ENCODE results near the gene MSRB1. TPM values are rescaled to one million over a fixed set of nuclear protein-coding genes. Genes with fewer than 3 reads are reported as not detected.

Gene MSRB1
- total and polyA plus RNA-seq, 2 donors (not counting 3 experiments of a cell fraction or from before 2014, with no cell fraction given), result 25.0 to 42.1 TPM

DNA sequence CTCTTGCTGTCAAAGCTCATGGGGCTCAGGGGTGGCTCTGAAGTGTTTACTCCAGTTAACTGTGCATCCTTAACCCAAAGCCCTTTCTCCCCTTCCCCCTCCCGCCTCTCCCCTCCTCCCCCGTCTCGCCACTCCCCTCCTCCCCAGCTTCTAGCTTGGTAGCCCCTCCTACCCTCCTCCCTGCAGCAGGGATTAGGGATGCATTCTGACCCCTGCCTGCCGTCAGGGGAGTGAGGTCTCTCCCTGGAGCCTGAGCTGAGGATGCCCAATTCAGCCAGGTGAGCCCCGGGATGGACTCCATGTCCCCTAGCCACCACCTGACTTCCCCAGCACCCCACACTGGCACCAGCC is 26.4 kb downstream of the MSRB1 start:
- FAIRE-seq (no peak), DNase-seq (ENCODE audit: low read depth, low spot score) (no peak)
- intact Hi-C loops (cut with micrococcal nuclease), result loop anchor here (5.0 kb wide), 1 partner anchor 694 kb away; no protein-coding TSS in a partner anchor
- Histone ChIP-seq H2AFZ (ENCODE audit: low read depth, low read length) (no peak overlapping the region), H3K27ac (ENCODE audit: insufficient read depth, low read depth, low read length) (no peak overlapping the region), H4K20me1 (replicated peaks; ENCODE audit: control insufficient read depth, extremely low read depth, insufficient read depth, low read length) (no peaks in the 10 kb centered on the region), H3K27me3 (ENCODE audit: control insufficient read depth in 2 of 2, insufficient read depth in 2 of 2, low read length in 2 of 2) (peaks cover 37 to 38% of the 10 kb centered on the region in 2 experiments), H3K79me2 (ENCODE audit: control insufficient read depth, insufficient read depth, low read length) (no peaks in the 10 kb centered on the region), H3K4me3 (replicated peaks in 1 of 3; ENCODE audit: insufficient read depth in 1 of 3, low read depth in 1 of 3, low read length in 3 of 3) (no peak overlapping the region), H3K9ac (replicated peaks; ENCODE audit: extremely low read depth, insufficient read depth, low read length) (no peak overlapping the region), H3K4me1 (ENCODE audit: control insufficient read depth, extremely low read depth, insufficient read depth, low read length) (no peaks in the 10 kb centered on the region), H3K36me3 (ENCODE audit: control insufficient read depth in 2 of 2, extremely low read depth in 1 of 2, insufficient read depth in 2 of 2, low read length in 2 of 2) (no peaks in the 10 kb centered on the region), H3K9me3 (replicated peaks; ENCODE audit: control insufficient read depth, insufficient read depth, low read length) (no peaks in the 10 kb centered on the region), H3K4me2 (ENCODE audit: insufficient read depth, low read length) (no peak overlapping the region), H3K9me1 (replicated peaks; ENCODE audit: control insufficient read depth, extremely low read depth, insufficient read depth, low read length) (no peaks in the 10 kb centered on the region)
- ChIA-PET CTCF (interaction anchor here (1.0 to 1.4 kb wide), 3 partner anchors 10 to 12 kb away, joined by 3 to 4 read pairs (median 3); no protein-coding TSS in a partner anchor), POLR2A (no interaction called here)
- no TSS peak for BruUV-seq (replicated peaks)
- TF ChIP-seq, protein P1, sequence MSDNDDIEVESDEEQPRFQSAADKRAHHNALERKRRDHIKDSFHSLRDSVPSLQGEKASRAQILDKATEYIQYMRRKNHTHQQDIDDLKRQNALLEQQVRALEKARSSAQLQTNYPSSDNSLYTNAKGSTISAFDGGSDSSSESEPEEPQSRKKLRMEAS (IDR thresholded peaks at IDR 0.05; ENCODE audit: insufficient read depth, insufficient read length), result no peak
- no peak for TF ChIP-seq POLR2A (IDR thresholded peaks at IDR 0.05; ENCODE audit: low read depth, low read length)
- TF ChIP-seq GATA2 (IDR thresholded peaks at IDR 0.05; ENCODE audit: insufficient read depth, insufficient read length, low read depth, low read length), result no peak
- TF ChIP-seq POLR2AphosphoS5 (IDR thresholded peaks at IDR 0.05; ENCODE audit: insufficient read depth, low read depth, low read length), result no peak
- TF ChIP-seq, protein P2, sequence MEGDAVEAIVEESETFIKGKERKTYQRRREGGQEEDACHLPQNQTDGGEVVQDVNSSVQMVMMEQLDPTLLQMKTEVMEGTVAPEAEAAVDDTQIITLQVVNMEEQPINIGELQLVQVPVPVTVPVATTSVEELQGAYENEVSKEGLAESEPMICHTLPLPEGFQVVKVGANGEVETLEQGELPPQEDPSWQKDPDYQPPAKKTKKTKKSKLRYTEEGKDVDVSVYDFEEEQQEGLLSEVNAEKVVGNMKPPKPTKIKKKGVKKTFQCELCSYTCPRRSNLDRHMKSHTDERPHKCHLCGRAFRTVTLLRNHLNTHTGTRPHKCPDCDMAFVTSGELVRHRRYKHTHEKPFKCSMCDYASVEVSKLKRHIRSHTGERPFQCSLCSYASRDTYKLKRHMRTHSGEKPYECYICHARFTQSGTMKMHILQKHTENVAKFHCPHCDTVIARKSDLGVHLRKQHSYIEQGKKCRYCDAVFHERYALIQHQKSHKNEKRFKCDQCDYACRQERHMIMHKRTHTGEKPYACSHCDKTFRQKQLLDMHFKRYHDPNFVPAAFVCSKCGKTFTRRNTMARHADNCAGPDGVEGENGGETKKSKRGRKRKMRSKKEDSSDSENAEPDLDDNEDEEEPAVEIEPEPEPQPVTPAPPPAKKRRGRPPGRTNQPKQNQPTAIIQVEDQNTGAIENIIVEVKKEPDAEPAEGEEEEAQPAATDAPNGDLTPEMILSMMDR (IDR thresholded peaks at IDR 0.05; ENCODE audit: extremely low read depth in 1 of 2, insufficient read depth in 1 of 2, low read depth in 1 of 2, low read length in 2 of 2), result no peak
- TF ChIP-seq EZH2 (IDR thresholded peaks at IDR 0.05; ENCODE audit: borderline replicate concordance, low read depth, low read length, severe bottlenecking), result no peak
- no peak for TF ChIP-seq FOS (IDR thresholded peaks at IDR 0.05; ENCODE audit: borderline replicate concordance, insufficient read depth, low read length)
- TF ChIP-seq MYC (IDR thresholded peaks at IDR 0.05; ENCODE audit: low read depth, low read length), result no peak
- no peak for TF ChIP-seq JUN (IDR thresholded peaks at IDR 0.05; ENCODE audit: borderline replicate concordance, insufficient read depth, insufficient read length, low read depth)
- dilution Hi-C loops (cut with MboI; ENCODE audit: extremely low pct_ligation_motif_present, low sequenced_read_pairs), result no loop called here

Measured in endothelial cell of umbilical vein (primary cell).